Fibroblast of pulmonary artery (primary cell): Measurements from ENCODE around the gene OXGR1.

Experiments
- DNase-seq: peaks from one replicate; pipeline ENCODE4 v3.0.0-alpha.2; 2010; ENCODE audit warnings: low read depth
- H3K4me3 ChIP-seq: replicated peaks from 2 replicates; pipeline ENCODE4 v1.5.1; 2011; ENCODE audit warnings: low read depth, mild to moderate bottlenecking, control low read depth, low read length, moderate library complexity
- TF ChIP-seq, protein P1 (sequence below): IDR thresholded peaks from 2 replicates; pipeline ENCODE4 v1.5.1; 2011; ENCODE audit warnings: mild to moderate bottlenecking, control low read depth, low read length, inconsistent platforms; ENCODE audit errors: missing control alignments

OXGR1 gene

DNA sequence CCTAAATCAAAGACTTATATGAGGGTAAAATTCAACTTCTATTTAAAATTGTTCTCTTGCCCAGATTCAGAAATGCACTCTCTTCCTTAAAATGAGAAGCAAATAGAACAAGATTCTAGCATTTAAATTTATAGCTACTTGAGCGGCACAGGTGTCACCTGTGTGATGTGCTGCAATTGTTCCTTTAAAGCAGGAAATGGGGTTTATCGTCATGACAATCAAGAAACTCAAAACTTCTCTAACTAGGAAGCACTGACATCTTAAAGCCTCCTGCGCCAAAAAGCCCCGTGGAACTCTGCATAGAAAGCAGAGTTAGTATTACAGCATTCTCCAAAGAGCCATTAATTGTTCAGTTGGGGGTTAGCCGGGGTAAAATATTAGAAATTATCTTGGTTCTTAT, 2.6 kb upstream of the OXGR1 start:
- H3K4me3 ChIP-seq: no peak overlapping the region
- TF ChIP-seq, protein P1, sequence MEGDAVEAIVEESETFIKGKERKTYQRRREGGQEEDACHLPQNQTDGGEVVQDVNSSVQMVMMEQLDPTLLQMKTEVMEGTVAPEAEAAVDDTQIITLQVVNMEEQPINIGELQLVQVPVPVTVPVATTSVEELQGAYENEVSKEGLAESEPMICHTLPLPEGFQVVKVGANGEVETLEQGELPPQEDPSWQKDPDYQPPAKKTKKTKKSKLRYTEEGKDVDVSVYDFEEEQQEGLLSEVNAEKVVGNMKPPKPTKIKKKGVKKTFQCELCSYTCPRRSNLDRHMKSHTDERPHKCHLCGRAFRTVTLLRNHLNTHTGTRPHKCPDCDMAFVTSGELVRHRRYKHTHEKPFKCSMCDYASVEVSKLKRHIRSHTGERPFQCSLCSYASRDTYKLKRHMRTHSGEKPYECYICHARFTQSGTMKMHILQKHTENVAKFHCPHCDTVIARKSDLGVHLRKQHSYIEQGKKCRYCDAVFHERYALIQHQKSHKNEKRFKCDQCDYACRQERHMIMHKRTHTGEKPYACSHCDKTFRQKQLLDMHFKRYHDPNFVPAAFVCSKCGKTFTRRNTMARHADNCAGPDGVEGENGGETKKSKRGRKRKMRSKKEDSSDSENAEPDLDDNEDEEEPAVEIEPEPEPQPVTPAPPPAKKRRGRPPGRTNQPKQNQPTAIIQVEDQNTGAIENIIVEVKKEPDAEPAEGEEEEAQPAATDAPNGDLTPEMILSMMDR: no peak
- DNase-seq: no peak

DNA sequence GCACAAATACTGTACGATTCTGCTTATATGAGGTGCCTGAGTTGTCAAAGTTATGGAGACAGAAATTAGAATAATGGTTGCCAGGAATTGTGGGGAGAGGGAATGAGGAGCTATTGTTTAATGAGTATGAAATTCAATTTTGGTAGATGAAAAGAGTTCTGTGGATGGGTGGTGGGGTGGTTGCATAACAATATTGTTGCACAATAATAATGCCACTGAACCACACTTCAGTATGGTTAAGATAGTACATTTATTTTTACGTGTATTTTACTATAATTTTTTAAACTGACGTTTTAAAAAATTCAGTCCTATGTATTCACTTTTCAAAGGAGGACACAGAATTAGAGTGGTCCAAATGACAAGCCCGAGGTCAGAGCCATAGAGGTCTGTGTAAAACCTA, 1.8 kb upstream of the OXGR1 start:
- no peak overlapping the region for H3K4me3 ChIP-seq
- TF ChIP-seq, protein P1: no peak
- DNase-seq: no peak

DNA sequence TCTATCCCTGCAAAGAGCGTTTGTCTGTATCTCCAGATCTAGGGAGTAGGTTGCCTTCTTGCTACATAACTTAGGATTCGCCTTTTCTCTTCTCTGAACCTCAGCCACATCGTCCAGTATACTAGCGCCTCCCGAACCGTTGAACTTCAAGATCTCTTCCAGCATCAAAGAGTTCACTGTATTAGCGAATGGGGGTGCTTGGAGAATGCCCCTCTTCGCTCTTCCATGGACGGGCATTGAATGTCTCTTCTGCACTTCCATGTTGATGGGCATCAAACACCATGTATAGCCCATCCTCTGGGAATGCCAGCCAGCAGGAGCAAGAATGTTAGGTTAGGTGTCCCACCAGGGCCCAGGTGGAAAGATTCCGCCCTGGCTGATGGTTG, 575 bp upstream of the OXGR1 start:
- TF ChIP-seq, protein P1: no peak
- no peak overlapping the region for H3K4me3 ChIP-seq
- DNase-seq: no peak

DNA sequence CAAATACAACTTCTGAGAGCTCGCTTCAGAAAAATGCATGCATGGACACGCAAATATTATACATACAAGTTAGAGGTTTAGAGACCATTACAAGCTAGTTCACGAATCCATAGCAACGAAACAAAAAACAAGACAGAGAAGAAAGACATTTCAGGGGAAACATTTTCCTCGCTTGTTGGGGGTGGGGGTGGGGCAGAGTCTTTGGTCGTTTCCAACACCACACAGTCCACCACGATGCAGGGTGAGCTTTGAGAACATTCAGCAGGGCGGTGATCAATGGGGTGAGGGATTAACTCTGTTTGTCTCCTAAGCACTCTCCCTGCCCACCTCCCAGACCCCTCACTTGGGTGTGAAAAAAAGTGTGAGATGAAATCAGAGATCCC, 651 bp downstream of the OXGR1 start:
- no peak for DNase-seq
- peak overlapping the region; percentile 51 for H3K4me3 ChIP-seq
- TF ChIP-seq, protein P1: no peak

DNA sequence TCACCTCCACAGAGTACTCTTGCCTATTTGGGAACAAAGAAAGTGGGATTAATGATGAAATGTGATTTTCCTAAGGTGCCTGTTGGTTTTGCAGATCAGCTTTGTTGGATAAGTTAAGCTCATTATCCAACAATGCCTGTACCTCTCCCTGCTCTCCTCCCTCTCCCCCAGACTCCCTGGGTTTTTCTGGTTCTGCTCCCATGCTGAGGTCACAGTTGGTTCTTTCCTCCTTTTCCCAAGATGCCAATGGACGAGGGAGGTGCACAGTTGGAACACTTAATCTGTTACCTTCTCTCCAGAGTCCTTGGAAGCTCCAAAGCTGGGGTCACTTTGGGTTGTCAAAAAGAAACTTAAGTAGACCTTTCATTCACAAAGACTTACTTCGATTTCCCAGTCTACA, 1.6 kb downstream of the OXGR1 start:
- no peak for DNase-seq
- TF ChIP-seq, protein P1: no peak
- H3K4me3 ChIP-seq: no peak overlapping the region

DNA sequence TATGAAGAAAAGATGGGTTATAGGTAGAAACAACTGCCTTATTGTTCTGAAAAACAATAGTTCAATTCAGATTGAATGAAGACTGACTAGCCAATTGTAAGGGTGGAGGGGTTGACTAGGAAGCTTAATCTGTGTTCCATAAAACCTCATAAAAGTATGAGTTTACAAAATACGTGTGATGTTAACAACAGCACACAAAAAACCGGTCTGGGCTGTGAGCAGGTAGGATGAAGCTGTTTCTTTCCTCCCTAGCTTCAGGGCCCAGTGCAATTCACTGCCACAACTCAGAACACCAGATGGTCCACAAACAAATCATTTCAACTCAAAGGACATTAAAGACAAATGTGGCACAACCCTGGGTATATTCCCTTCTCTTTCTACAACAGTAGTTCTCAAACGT, 3.2 kb downstream of the OXGR1 start:
- DNase-seq: no peak
- no peak overlapping the region for H3K4me3 ChIP-seq
- TF ChIP-seq, protein P1: no peak

DNA sequence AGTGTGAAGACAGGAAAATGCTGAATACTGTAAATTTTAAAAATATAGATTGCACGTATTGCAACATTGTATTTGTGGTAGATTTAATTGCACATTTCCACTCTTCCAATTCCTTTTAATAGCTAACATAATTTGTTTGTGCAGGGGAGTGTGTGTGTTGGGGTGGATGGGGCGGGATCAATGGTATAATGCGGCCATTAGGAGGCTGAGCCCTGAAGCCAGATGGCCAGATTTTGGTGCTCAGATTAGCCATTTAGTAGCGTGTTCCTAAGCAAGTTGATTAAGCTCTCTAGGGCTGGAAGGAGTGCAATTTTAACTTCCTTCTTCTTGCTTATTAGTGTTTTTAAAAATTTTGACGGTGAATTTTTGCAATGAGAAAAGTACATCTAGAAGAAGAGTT, 5.8 kb downstream of the OXGR1 start:
- no peak overlapping the region for H3K4me3 ChIP-seq
- TF ChIP-seq, protein P1: no peak
- DNase-seq: no peak
